GM19468 (cell line): ENCODE data around the gene KNSTRN.

Experiments used
- ATAC-seq: cut with Tn5 transposase; IDR thresholded peaks from one replicate; pipeline ENCODE4 v1.9.1; 2021; ENCODE audit warnings: mild to moderate bottlenecking, moderate library complexity, moderate number of reproducible peaks; ENCODE audit not compliant: unreplicated experiment; ENCODE audit errors: extremely low read depth

Gene KNSTRN

GRCh38 chr15:40382580-40383456 is at the start of gene KNSTRN:
TSS of gene KNSTRN (plus strand) at chr15:40382721. CDS start at chr15:40382836, 115 bp downstream.
- peak; percentile 91 for ATAC-seq

GRCh38 chr15:40333922-40334492 is 48.5 kb upstream of the KNSTRN start:
- no peak for ATAC-seq

- ATAC-seq = no peak
Measured at GRCh38 chr15:40334541-40334940, 48.0 kb upstream of the KNSTRN start.

GRCh38 chr15:40334941-40335795 is 47.4 kb upstream of the KNSTRN start:
- ATAC-seq = no peak

- ATAC-seq = no peak
Measured at GRCh38 chr15:40335938-40336743, 46.4 kb upstream of the KNSTRN start.

- ATAC-seq = no peak
Measured at GRCh38 chr15:40336744-40337122, 45.8 kb upstream of the KNSTRN start.

- no peak for ATAC-seq
Measured at GRCh38 chr15:40337597-40337996, 44.9 kb upstream of the KNSTRN start.

- peak; percentile 45 for ATAC-seq
Measured at GRCh38 chr15:40338041-40338657, 44.4 kb upstream of the KNSTRN start.

GRCh38 chr15:40338921-40339620 is 43.5 kb upstream of the KNSTRN start:
- ATAC-seq = no peak

- ATAC-seq = no peak
Measured at GRCh38 chr15:40339621-40339945, 42.9 kb upstream of the KNSTRN start.

GRCh38 chr15:40340038-40340739 is 42.3 kb upstream of the KNSTRN start:
- ATAC-seq = no peak

GRCh38 chr15:40340740-40341400 is 41.7 kb upstream of the KNSTRN start, which contains the start of gene CCDC9B:
TSS of gene CCDC9B (minus strand) at chr15:40340939. CDS start at chr15:40340819, 120 bp downstream.
- ATAC-seq = no peak

- no peak for ATAC-seq
Measured at GRCh38 chr15:40342416-40343320, 39.9 kb upstream of the KNSTRN start.

GRCh38 chr15:40343512-40343911 is 39.0 kb upstream of the KNSTRN start:
- ATAC-seq = no peak

- no peak for ATAC-seq
Measured at GRCh38 chr15:40344217-40344616, 38.3 kb upstream of the KNSTRN start.

GRCh38 chr15:40344631-40345120 is 37.8 kb upstream of the KNSTRN start:
- ATAC-seq = no peak
